Transverse colon (tissue), 4 donors: ENCODE data around the gene PAX9. TPM values are rescaled to one million over a fixed set of nuclear protein-coding genes. Genes with fewer than 3 reads are reported as not detected.

ENCODE experiments used
- DNase-seq: peaks from one replicate; pipeline ENCODE4 v3.0.0-alpha.2; 2019
- H3K27ac ChIP-seq, 4 donors: fragments of 200-600 bp; sonication (generic); 2 replicates each; pipeline ENCODE4 v1.5.1; 2016 to 2018; ENCODE audit warnings: inconsistent platforms in 4 of 4
- H3K27me3 ChIP-seq: fragments of 200-600 bp; sonication (generic); 2 replicates; pipeline ENCODE4 v1.5.1; 2017; ENCODE audit warnings: inconsistent platforms
- H3K36me3 ChIP-seq, 4 donors: fragments of 200-600 bp; sonication (generic); 2 replicates each; pipeline ENCODE4 v1.5.1; 2017 to 2019; ENCODE audit warnings: inconsistent platforms in 4 of 4
- H3K4me1 ChIP-seq, 4 donors: fragments of 200-600 bp; sonication (generic); 2 replicates each; pipeline ENCODE4 v1.5.1; 2017 to 2020; ENCODE audit warnings: inconsistent platforms in 4 of 4
- H3K4me3 ChIP-seq, 4 donors: fragments of 200-600 bp; sonication (generic); 1 replicate in 1 of 4; 2 replicates in 3 of 4; pipeline versions ENCODE4 v1.5.1 to v1.6.1; 2017 to 2019; ENCODE audit warnings: inconsistent platforms in 4 of 4
- H3K9me3 ChIP-seq, 2 donors: fragments of 200-600 bp; sonication (generic); 2 replicates each; pipeline ENCODE4 v1.5.1; 2017 to 2019; ENCODE audit warnings: inconsistent platforms in 2 of 2
- CTCF ChIP-seq, 5 experiments: fragments of 200-600 bp in 3 of 5; fragments of 450-650 bp in 2 of 5; sonication (generic) in 3 of 5; IDR thresholded peaks; 1 replicate in 2 of 5; 2 replicates in 3 of 5; pipeline ENCODE4 v1.5.1; 2016 to 2017; ENCODE audit warnings: antibody characterized with exemption in 5 of 5, inconsistent platforms in 3 of 5, mild to moderate bottlenecking in 2 of 5, moderate library complexity in 1 of 5
- EP300 ChIP-seq: sonication (generic); formaldehyde crosslinking; IDR thresholded peaks from one replicate; pipeline ENCODE4 v1.6.1; 2017; ENCODE audit warnings: antibody characterized with exemption, low read depth
- POLR2A ChIP-seq: fragments of 450-650 bp; IDR thresholded peaks from one replicate; pipeline ENCODE4 v1.6.1; 2016; ENCODE audit warnings: antibody characterized with exemption, mild to moderate bottlenecking, moderate library complexity
- POLR2AphosphoS5 ChIP-seq, 3 donors: sonication (generic); formaldehyde crosslinking; IDR thresholded peaks; one replicate each; pipeline ENCODE4 v1.6.1; 2016; ENCODE audit warnings: antibody characterized with exemption in 3 of 3
- WGBS, 2 donors: methylation state at CpG; one replicate each; pipeline ENCODE4 v1.1.5; 2018; ENCODE audit warnings: low coverage in 1 of 2; 5-methylcytosine and 5-hydroxymethylcytosine counted together
- in situ Hi-C, 4 donors: fragments of 200-750 bp; cut with MboI; loops; one replicate each; pipeline versions ENCODE4 v1.15.0 to v1.15.1; 2017; ENCODE audit warnings: low sequenced_read_pairs in 3 of 4, low pct_ligation_motif_present in 1 of 4, low pct_unique_long_range_greater_than_20kb in 1 of 4
- intact Hi-C: fragments of 100-400 bp; cut with DNase I; formaldehyde crosslinking; loops from one replicate; pipeline ENCODE4 v1.15.1; 2023; ENCODE audit warnings: low total_unique reads
- total RNA-seq, 4 donors: library from RNA; depleted of rRNA; stranded (reverse); fragments of >200 nt; gene quantifications; one replicate each; pipeline ENCODE4 v1.1.0, GENCODE V29; 2016

The PAX9 gene
- total RNA-seq, 4 donors from 2014 or later, result 0.79 TPM; not detected in 3

DNA sequence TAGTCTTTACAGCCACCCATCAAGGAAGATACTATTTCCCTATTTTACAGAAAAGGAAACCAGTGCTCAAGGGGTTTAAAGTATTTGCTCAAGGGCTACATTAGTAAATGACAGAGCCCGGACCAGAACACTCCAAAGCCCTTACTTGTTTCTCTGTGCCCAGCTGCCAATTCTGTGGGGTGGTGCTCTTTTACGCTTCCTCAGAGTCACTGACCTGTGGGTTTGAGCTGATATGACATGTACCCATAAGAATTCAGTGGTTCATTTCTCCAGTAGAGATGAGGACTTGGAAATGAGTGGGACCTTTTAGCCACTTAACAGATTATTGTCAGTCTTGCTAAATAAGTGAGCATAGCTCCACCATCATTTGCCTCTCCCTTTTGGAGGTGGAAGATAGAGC is 41.8 kb upstream of the PAX9 start:
- no peaks in the 10 kb centered on the region for H3K36me3 ChIP-seq
- in situ Hi-C loops, result no loop called here
- no peaks in the 10 kb centered on the region for H3K4me1 ChIP-seq
- no peak for DNase-seq
- peaks cover 5% of the 10 kb centered on the region for H3K27me3 ChIP-seq
- H3K27ac ChIP-seq, result no peak overlapping the region
- no peak overlapping the region for H3K4me3 ChIP-seq
- intact Hi-C loops, result no loop called here
- 57 to 67% methylated on average over 1 to 2 of the region's 2 CpGs for WGBS, 2 donors
- no peaks in the 10 kb centered on the region for H3K9me3 ChIP-seq
- no peak for TF ChIP-seq POLR2AphosphoS5 (IDR thresholded peaks at IDR 0.05)
- no peak for TF ChIP-seq EP300
- no peak for TF ChIP-seq CTCF (IDR thresholded peaks at IDR 0.05)
- TF ChIP-seq POLR2A, result no peak

DNA sequence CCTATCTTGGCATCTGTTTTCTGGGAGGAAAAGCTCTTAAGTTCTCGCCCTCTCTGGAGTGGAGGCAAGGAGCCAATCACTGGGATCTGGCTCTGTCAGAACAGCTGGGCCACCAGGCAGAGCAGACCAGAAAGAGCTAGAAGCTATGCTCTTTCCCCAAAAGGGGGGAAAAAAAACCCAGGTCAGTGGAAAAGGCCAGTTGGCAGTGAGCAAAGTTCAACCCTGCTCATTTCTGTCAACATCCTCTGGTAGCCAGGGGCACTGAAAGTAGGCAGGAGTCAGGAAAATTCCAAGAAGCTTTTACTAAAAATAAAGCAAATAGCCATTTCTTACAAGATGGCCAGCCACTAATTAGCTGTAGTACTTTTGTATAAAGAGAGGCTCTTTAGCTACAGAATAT is 36.6 kb upstream of the PAX9 start:
- no peak overlapping the region for H3K4me3 ChIP-seq
- 77 to 100% methylated on average over 1 of the region's 1 CpG for WGBS, 2 donors
- intact Hi-C loops, result no loop called here
- no peak overlapping the region for H3K27ac ChIP-seq
- H3K36me3 ChIP-seq, result no peaks in the 10 kb centered on the region
- DNase-seq, result no peak
- H3K4me1 ChIP-seq, result no peaks in the 10 kb centered on the region
- no peaks in the 10 kb centered on the region for H3K9me3 ChIP-seq
- peaks cover 5% of the 10 kb centered on the region for H3K27me3 ChIP-seq
- no peak for TF ChIP-seq POLR2A
- TF ChIP-seq CTCF (IDR thresholded peaks at IDR 0.05), result no peak
- no peak for TF ChIP-seq EP300
- TF ChIP-seq POLR2AphosphoS5 (IDR thresholded peaks at IDR 0.05), result no peak
- in situ Hi-C loops, result loop anchor here in 1 of 4 donors (25.0 kb wide), 1 partner anchor 312 kb away; no protein-coding TSS in a partner anchor

- no peaks in the 10 kb centered on the region for H3K4me1 ChIP-seq
- no peak overlapping the region for H3K4me3 ChIP-seq
- intact Hi-C loops, result no loop called here
- in situ Hi-C loops, result loop anchor here in 1 of 4 donors (25.0 kb wide), 1 partner anchor 312 kb away; no protein-coding TSS in a partner anchor
- no peaks in the 10 kb centered on the region for H3K9me3 ChIP-seq
- no peaks in the 10 kb centered on the region for H3K36me3 ChIP-seq
- TF ChIP-seq POLR2A (no peak), CTCF (IDR thresholded peaks at IDR 0.05) (no peak), EP300 (no peak), POLR2AphosphoS5 (IDR thresholded peaks at IDR 0.05) (no peak)
- H3K27ac ChIP-seq, result no peak overlapping the region
- no peak for DNase-seq
- WGBS, 2 donors, result 81% methylated on average over 4 of the region's 4 CpGs; no CpG with 5 or more reads in 1 of the 2 donors
- peaks cover 5% of the 10 kb centered on the region for H3K27me3 ChIP-seq
Observed at GRCh38 chr14:36625436-36625835, 36.2 kb upstream of the PAX9 start.

DNA sequence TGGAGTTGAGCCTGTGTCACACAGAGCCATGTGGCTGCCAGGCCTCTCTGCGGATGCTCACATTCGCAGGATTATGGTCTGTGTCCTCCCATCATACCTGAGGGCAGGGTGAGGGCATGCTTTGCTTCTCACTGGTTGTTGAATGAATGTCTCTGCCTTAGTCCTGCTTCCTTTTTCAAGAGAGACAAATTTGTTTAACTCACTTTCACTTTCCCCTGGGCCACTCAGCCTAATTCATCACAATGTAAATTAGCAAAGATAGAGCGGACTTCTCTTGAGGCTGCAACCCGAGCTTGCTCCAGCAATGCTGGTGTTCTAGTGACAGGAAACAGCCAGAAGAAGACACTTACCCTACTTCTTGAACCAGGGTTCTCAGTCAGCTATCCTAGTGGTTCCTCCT is 35.5 kb upstream of the PAX9 start:
- Histone ChIP-seq H3K27ac (no peak overlapping the region), H3K4me3 (no peak overlapping the region), H3K4me1 (no peaks in the 10 kb centered on the region), H3K9me3 (no peaks in the 10 kb centered on the region), H3K27me3 (peaks cover 5% of the 10 kb centered on the region), H3K36me3 (no peaks in the 10 kb centered on the region)
- 65 to 100% methylated on average over 1 to 4 of the region's 4 CpGs for WGBS, 2 donors
- no peak for DNase-seq
- intact Hi-C loops (no loop called here), in situ Hi-C loops (loop anchor here in 1 of 4 donors (25.0 kb wide), 1 partner anchor 311 kb away; no protein-coding TSS in a partner anchor)
- TF ChIP-seq POLR2A (no peak), EP300 (no peak), POLR2AphosphoS5 (IDR thresholded peaks at IDR 0.05) (no peak), CTCF (IDR thresholded peaks at IDR 0.05) (no peak)
